Measurements from ENCODE around the gene CFAP157. TPM values are rescaled to one million over a fixed set of nuclear protein-coding genes. Genes with fewer than 3 reads are reported as not detected.

CFAP157 gene
- total and polyA plus RNA-seq, 2 of the 13 experiments (the other 11 are each of a cell fraction or from before 2014, with no cell fraction given) = 0.07 TPM; not detected in 1

GRCh38 chr9:127715470-127716337 is 8.9 kb downstream of the CFAP157 start, which contains the start of the genes PTRH1 and TTC16 (continued):
- TF ChIP-seq ZNF407 (CRISPR knock-in tag; IDR thresholded peaks at IDR 0.05; ENCODE audit: not compliant biosample characterization) = no peak
- no peak for TF ChIP-seq TOE1 (CRISPR knock-in tag; IDR thresholded peaks at IDR 0.05)
- no peak for TF ChIP-seq ZNF280B (CRISPR knock-in tag; IDR thresholded peaks at IDR 0.05; ENCODE audit: borderline replicate concordance)
- no peak for TF ChIP-seq RERE (CRISPR knock-in tag; IDR thresholded peaks at IDR 0.05; ENCODE audit: low read depth)
- TF ChIP-seq ZNF713 (CRISPR knock-in tag; IDR thresholded peaks at IDR 0.05) = no peak
- no peak for TF ChIP-seq THYN1 (CRISPR knock-in tag; IDR thresholded peaks at IDR 0.05; ENCODE audit: borderline replicate concordance, low read depth)
- TF ChIP-seq MTERF4 (CRISPR knock-in tag; IDR thresholded peaks at IDR 0.05) = 0 out of 2 replicates have a peak, but pooled peaks have one; percentile 36
- TF ChIP-seq SOX6 (IDR thresholded peaks at IDR 0.05) = no peak
- TF ChIP-seq SOX6 (CRISPR knock-in tag; IDR thresholded peaks at IDR 0.05) = peak; percentile 9; the same call in 1 of the 2 replicates
- no peak for TF ChIP-seq NR1H2 (CRISPR knock-in tag; IDR thresholded peaks at IDR 0.05; ENCODE audit: borderline replicate concordance, low read depth)
